CD8-positive, alpha-beta memory T cell (primary cell): ENCODE data around the gene YY1. TPM values are rescaled to one million over a fixed set of nuclear protein-coding genes. Genes with fewer than 3 reads are reported as not detected.

Experiments used
- CTCF ChIA-PET: fragments of 350-600 bp; sonication (Branson Sonifier 250); formaldehyde crosslinking; loops from one replicate; lab custom pipeline; 2021; ENCODE audit warnings: antibody characterized with exemption; lab: Charles Lee
- POLR2A ChIA-PET: fragments of 350-600 bp; sonication (Branson Sonifier 250); formaldehyde crosslinking; loops from one replicate; lab custom pipeline; 2021; ENCODE audit warnings: antibody characterized with exemption; lab: Charles Lee
- DNase-seq, 5 donors: peaks; one replicate each; pipeline versions ENCODE4 v3.0.0 to v3.0.0-alpha.2; 2020 to 2022; ENCODE audit warnings: mixed read lengths in 1 of 5
- H3K27ac ChIP-seq: one replicate; pipeline ENCODE4 v1.7.0; 2013; ENCODE audit warnings: low read depth, mild to moderate bottlenecking, low read length, moderate library complexity
- H3K27me3 ChIP-seq: 2 replicates; pipeline ENCODE4 v1.7.0; 2013; ENCODE audit warnings: low read length, mild to moderate bottlenecking; ENCODE audit not compliant: insufficient read depth, poor library complexity, severe bottlenecking
- H3K36me3 ChIP-seq: 2 replicates; pipeline ENCODE4 v1.7.0; 2013; ENCODE audit warnings: mild to moderate bottlenecking, low read length, moderate library complexity; ENCODE audit not compliant: insufficient read depth
- H3K4me1 ChIP-seq: 2 replicates; pipeline ENCODE4 v1.7.0; 2013; ENCODE audit warnings: mild to moderate bottlenecking, low read length, moderate library complexity; ENCODE audit not compliant: insufficient read depth
- H3K4me3 ChIP-seq: 2 replicates; pipeline ENCODE4 v1.7.0; 2013; ENCODE audit warnings: mild to moderate bottlenecking, low read length
- H3K9me3 ChIP-seq: 2 replicates; pipeline ENCODE4 v1.7.0; 2013; ENCODE audit warnings: mild to moderate bottlenecking, low read length
- H3K27ac Mint-ChIP-seq, 8 donors: one replicate each; pipeline ENCODE4 v1.8.0; 2020 to 2021; ENCODE audit warnings: mixed read lengths in 8 of 8, mild to moderate bottlenecking in 6 of 8, inconsistent platforms in 3 of 8, moderate library complexity in 3 of 8
- H3K27me3 Mint-ChIP-seq, 2 donors: one replicate each; pipeline ENCODE4 v1.8.0; 2020 to 2021; ENCODE audit warnings: mixed read lengths in 2 of 2, mild to moderate bottlenecking in 1 of 2, moderate library complexity in 1 of 2
- H3K36me3 Mint-ChIP-seq, 3 donors: one replicate each; pipeline ENCODE4 v1.8.0; 2020 to 2021; ENCODE audit warnings: mixed read lengths in 3 of 3, inconsistent platforms in 1 of 3, mild to moderate bottlenecking in 1 of 3
- H3K4me1 Mint-ChIP-seq, 3 donors: one replicate each; pipeline ENCODE4 v1.8.0; 2020 to 2021; ENCODE audit warnings: mixed read lengths in 3 of 3, inconsistent platforms in 1 of 3, mild to moderate bottlenecking in 1 of 3
- H3K4me3 Mint-ChIP-seq, 7 donors: one replicate each; pipeline ENCODE4 v1.8.0; 2020 to 2021; ENCODE audit warnings: mixed read lengths in 7 of 7, mild to moderate bottlenecking in 6 of 7, moderate library complexity in 4 of 7, inconsistent platforms in 2 of 7
- H3K9me3 Mint-ChIP-seq, 5 donors: one replicate each; pipeline ENCODE4 v1.8.0; 2020 to 2022; ENCODE audit warnings: mixed read lengths in 5 of 5, mild to moderate bottlenecking in 3 of 5, moderate library complexity in 2 of 5, inconsistent platforms in 1 of 5
- polyA plus RNA-seq: library from polyadenylated mRNA; unstranded; fragments of 300-500 nt; fragmentation: Illumina TruSeq; gene quantifications from one replicate; pipeline ENCODE4 v1.2.3, GENCODE V29; 2021
- total RNA-seq, 2 experiments: library from RNA; stranded (reverse); gene quantifications; one replicate each; pipeline ENCODE4 v1.2.3, GENCODE V29; 2021

YY1 gene
- total and polyA plus RNA-seq, 3 experiments from 2014 or later: 24.2 to 116 (median 109) TPM

DNA sequence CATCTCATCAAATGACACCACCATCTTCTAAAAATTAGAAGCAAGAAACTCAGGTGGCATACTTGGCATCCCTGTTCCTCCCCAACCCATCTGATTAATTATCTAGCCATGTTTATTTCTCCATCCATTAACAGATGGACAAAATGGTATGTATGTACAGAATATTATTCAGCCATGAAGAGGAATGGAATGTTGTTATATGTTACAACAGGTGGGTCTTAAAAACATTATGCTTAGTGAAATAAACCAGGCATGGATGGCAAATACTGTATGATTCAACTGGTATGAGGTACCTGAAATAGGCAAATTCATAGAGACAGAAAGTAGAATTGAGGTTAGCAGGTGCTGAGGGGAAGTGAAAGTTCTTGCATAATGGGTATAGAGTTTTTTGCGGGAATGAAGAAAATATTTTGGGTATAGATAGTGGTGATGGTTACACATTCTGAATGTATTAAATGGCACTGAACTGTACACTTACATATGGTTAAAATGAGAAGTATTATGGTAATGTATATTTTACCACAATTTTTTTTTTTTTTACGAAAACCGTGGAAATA lies 17.5 kb downstream of the YY1 start:
- Histone ChIP-seq H3K27ac (no peak overlapping the region), H3K4me3 (no peak overlapping the region), H3K9me3 (no peaks in the 10 kb centered on the region), H3K36me3 (no peaks in the 10 kb centered on the region), H3K4me1 (peaks cover 78% of the 10 kb centered on the region), H3K27me3 (no peaks in the 10 kb centered on the region)
- Mint-ChIP-seq H3K36me3 (peaks cover 0 to under 1% (median 0%) of the 10 kb centered on the region in 3 donors), H3K4me3 (peak overlapping the region in 4 of 7 donors; percentile 16 to 54 (median 20)), H3K27ac (peak overlapping the region in 5 of 8 donors; percentile 0 to 61 (median 3)), H3K27me3 (no peaks in the 10 kb centered on the region), H3K4me1 (peaks cover 67 to 92% (median 90%) of the 10 kb centered on the region in 3 donors), H3K9me3 (no peaks in the 10 kb centered on the region)
- ChIA-PET CTCF (interaction anchor here (1.3 to 1.5 kb wide), 2 partner anchors 16 to 29 kb away, joined by 3 read pairs; no protein-coding TSS in a partner anchor), POLR2A (no interaction called here)
- DNase-seq: no peak

DNA sequence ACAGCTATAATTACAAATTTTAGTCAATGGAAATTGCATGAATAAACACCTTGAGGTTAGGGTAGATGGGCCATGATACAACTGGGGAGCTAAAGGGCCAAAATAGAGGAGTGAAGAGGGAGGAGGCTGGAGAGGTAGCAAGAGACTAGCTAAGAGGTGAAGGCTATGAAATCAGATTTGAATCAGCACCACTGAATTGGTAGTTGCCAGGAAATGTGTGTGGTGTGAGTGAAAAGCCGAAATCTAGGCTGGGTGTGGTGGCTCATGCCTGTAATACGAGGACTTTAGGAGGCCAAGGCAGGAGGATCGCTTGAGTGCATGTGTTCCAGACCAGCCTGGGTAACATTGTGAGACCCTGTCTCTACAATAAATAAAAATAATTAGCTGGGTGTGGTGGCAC lies 22.7 kb downstream of the YY1 start:
- peaks cover 72 to 94% (median 88%) of the 10 kb centered on the region in 3 donors for H3K4me1 Mint-ChIP-seq
- ChIA-PET POLR2A (interaction anchor here (0.5 kb wide), 1 partner anchor 58 kb away, joined by 5 read pairs; no protein-coding TSS in a partner anchor), CTCF (interaction anchor here (0.7 to 2.1 kb wide), 5 partner anchors 20 to 69 kb away, joined by 3 to 9 read pairs (median 3); no protein-coding TSS in a partner anchor)
- H3K4me3 Mint-ChIP-seq: peak overlapping the region in 6 of 7 donors; percentile 32 to 63 (median 56)
- peaks cover 0 to 44% (median 6%) of the 10 kb centered on the region in 3 donors for H3K36me3 Mint-ChIP-seq
- no peaks in the 10 kb centered on the region for H3K9me3 Mint-ChIP-seq
- Histone ChIP-seq H3K27me3 (no peaks in the 10 kb centered on the region), H3K36me3 (peaks cover 18% of the 10 kb centered on the region), H3K4me3 (no peak overlapping the region), H3K4me1 (peaks cover 74% of the 10 kb centered on the region), H3K27ac (no peak overlapping the region), H3K9me3 (no peaks in the 10 kb centered on the region)
- no peak for DNase-seq
- H3K27me3 Mint-ChIP-seq: no peaks in the 10 kb centered on the region
- H3K27ac Mint-ChIP-seq: peak overlapping the region; percentile 55 to 89 (median 78)

DNA sequence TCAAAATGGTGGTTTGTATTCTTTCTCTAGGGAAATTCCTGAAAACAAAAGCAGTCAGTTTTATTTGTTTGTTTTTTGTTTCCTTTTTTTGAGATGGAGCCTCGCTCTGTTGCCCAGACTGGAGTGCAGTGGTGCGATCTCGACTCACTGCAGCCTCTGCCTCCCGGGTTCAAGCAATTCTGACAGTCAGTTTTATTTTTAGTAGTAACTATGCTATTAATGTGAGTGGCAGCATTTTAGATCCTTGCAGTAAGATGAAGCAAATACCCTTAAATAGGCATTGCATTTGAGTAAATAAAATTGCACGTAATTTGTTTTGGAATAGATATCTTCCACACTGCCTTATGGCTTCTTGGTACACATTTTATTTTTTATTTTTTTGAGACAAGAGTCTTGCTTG lies 23.6 kb downstream of the YY1 start:
- peaks cover 66% of the 10 kb centered on the region for H3K4me1 ChIP-seq
- H3K9me3 ChIP-seq: no peaks in the 10 kb centered on the region
- CTCF ChIA-PET: interaction anchor here (0.7 to 1.1 kb wide), 3 partner anchors 10 to 41 kb away, joined by 3 read pairs; no protein-coding TSS in a partner anchor
- Mint-ChIP-seq H3K36me3 (peaks cover 0 to 48% (median 6%) of the 10 kb centered on the region in 3 donors), H3K27me3 (no peaks in the 10 kb centered on the region), H3K27ac (peak overlapping the region in 6 of 8 donors; percentile 17 to 82 (median 52)), H3K4me1 (peaks cover 70 to 94% (median 87%) of the 10 kb centered on the region in 3 donors), H3K9me3 (no peaks in the 10 kb centered on the region), H3K4me3 (peak overlapping the region in 1 of 7 donors; percentile 29)
- H3K27ac ChIP-seq: no peak overlapping the region
- H3K27me3 ChIP-seq: no peaks in the 10 kb centered on the region
- POLR2A ChIA-PET: no interaction called here
- no peak for DNase-seq
- H3K4me3 ChIP-seq: no peak overlapping the region
- H3K36me3 ChIP-seq: peaks cover 19% of the 10 kb centered on the region

DNA sequence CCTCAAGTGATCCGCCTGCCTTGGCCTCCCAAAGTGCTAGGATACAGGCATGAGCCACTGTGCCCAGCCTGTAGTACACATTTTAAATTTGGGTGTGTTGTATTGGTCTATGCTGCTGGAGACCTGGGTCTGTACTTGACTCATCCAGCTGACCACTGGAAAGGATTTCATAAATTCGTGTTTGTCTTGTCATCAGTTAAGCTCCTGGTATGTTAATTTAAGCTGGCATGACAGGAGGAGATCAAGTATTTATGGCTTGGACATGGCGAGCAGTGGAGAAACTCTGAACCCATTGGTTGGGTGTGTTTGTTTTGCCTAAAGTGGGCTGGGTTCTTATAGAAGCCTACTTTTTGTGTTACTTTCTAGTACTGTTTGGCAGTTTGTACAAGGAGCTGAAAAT lies 24.2 kb downstream of the YY1 start:
- H3K4me1 Mint-ChIP-seq: peaks cover 69 to 94% (median 87%) of the 10 kb centered on the region in 3 donors
- POLR2A ChIA-PET: interaction anchor here (0.5 kb wide), 1 partner anchor 19 kb away, joined by 5 read pairs; no protein-coding TSS in a partner anchor
- CTCF ChIA-PET: interaction anchor here (0.7 to 1.4 kb wide), 4 partner anchors 9 to 70 kb away, joined by 3 to 6 read pairs (median 4); no protein-coding TSS in a partner anchor
- H3K36me3 ChIP-seq: peaks cover 19% of the 10 kb centered on the region
- no peak overlapping the region for H3K27ac ChIP-seq
- no peaks in the 10 kb centered on the region for H3K27me3 ChIP-seq
- no peak overlapping the region for H3K4me3 Mint-ChIP-seq
- DNase-seq: no peak
- no peaks in the 10 kb centered on the region for H3K9me3 ChIP-seq
- peak overlapping the region in 5 of 8 donors; percentile 17 to 74 (median 60) for H3K27ac Mint-ChIP-seq
- peaks cover 0 to 54% (median 6%) of the 10 kb centered on the region in 3 donors for H3K36me3 Mint-ChIP-seq
- H3K27me3 Mint-ChIP-seq: no peaks in the 10 kb centered on the region
- H3K4me1 ChIP-seq: peaks cover 63% of the 10 kb centered on the region
- H3K4me3 ChIP-seq: no peak overlapping the region
- no peaks in the 10 kb centered on the region for H3K9me3 Mint-ChIP-seq

DNA sequence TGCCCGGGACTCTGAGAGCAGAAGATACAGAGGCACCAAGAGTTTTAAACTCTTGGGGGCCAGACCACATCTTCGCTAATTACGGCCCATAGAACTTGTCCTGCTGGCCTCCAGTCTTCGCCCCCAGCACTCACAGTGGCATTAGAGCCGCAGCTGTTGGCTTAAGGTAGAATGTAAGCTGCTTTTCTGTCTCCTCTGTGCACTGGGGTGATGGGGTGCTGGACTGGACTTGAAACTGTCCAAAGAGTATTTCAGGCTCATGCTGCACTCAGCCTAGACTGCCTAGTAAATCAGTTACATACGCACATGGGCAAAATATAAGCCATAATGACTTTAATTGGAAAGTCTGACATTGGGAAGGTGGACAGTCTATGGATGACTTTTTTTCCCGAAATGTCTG lies 29.0 kb downstream of the YY1 start:
- H3K9me3 ChIP-seq: no peaks in the 10 kb centered on the region
- Mint-ChIP-seq H3K4me3 (no peak overlapping the region), H3K9me3 (no peaks in the 10 kb centered on the region), H3K27ac (peak overlapping the region in 4 of 8 donors; percentile 38 to 76 (median 56)), H3K36me3 (peaks cover 0 to 53% (median 6%) of the 10 kb centered on the region in 3 donors), H3K4me1 (peaks cover 50 to 84% (median 66%) of the 10 kb centered on the region in 3 donors), H3K27me3 (no peaks in the 10 kb centered on the region)
- H3K4me1 ChIP-seq: peaks cover 29% of the 10 kb centered on the region
- H3K27ac ChIP-seq: no peak overlapping the region
- ChIA-PET CTCF (no interaction called here), POLR2A (no interaction called here)
- no peak for DNase-seq
- H3K36me3 ChIP-seq: peaks cover 16% of the 10 kb centered on the region
- no peaks in the 10 kb centered on the region for H3K27me3 ChIP-seq
- H3K4me3 ChIP-seq: no peak overlapping the region

DNA sequence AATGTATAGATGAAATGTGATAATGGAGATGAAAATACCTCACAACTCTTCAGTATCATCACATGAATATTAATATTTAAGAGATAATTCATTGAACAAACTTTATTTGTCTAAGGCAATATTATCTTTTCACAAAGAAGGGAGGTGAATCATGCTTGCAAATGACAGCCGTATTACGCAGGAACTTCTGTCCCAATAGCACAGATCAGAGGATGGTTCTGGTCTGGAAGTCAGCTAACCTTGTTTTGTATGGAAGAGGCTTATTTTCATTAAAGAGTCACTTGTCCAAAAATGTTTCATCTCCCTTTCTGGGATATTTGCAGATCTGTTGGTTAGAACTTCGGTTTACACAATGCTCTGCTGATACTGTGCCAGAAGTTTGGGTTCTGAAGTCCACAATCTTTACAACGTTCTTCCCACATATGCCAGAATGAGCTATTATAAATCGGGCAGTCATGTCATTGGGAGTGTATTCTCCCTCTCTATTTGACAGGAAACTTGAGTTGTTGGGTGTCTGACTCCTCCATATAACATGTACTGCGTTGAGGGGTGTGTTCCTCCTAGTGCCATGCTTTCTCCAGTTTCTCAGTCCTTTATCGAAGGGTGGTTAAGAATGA lies 29.8 kb downstream of the YY1 start:
- CTCF ChIA-PET: interaction anchor here (0.6 to 1.3 kb wide), 4 partner anchors 10 to 76 kb away, joined by 3 read pairs; no protein-coding TSS in a partner anchor
- peaks cover 47 to 83% (median 66%) of the 10 kb centered on the region in 3 donors for H3K4me1 Mint-ChIP-seq

DNA sequence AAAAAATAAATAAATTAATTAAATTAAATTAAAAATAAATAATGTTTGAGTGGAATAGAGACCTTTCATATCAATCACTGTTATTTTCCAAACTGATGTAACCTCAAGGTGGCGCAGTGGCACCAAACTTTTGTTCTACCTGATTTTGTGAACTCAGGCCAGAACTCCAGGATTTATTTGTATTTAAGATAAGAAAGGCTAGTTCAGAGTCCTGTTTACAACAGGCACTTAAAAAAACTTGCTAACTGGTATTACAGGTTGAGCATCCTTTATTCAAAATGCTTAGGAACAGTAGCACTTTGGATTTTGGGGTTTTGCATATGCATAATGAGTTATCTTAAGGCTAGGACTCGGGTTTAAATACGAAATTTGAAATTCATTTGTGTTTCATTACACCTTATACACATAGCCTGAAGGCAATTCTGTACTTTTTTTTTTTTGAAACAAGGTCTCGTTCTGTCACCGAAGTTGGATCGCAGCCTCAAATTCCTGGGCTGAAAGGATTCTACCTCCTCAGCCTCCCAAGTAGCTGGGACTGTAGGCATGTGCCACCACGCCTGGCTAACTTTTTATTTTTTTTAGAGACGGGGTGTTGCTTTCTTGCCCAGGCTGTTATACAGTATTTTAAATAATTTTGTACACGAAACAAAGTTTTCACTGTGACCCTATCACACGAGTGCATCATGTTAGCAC lies 32.4 kb downstream of the YY1 start:
- H3K4me1 ChIP-seq: peaks cover 30% of the 10 kb centered on the region
- Mint-ChIP-seq H3K4me3 (no peak overlapping the region), H3K4me1 (peaks cover 56 to 85% (median 72%) of the 10 kb centered on the region in 3 donors), H3K36me3 (peaks cover 0 to 44% (median 0%) of the 10 kb centered on the region in 3 donors), H3K27me3 (no peaks in the 10 kb centered on the region), H3K27ac (peak overlapping the region in 1 of 8 donors; percentile 61), H3K9me3 (no peaks in the 10 kb centered on the region)
- H3K4me3 ChIP-seq: no peak overlapping the region
- no peaks in the 10 kb centered on the region for H3K9me3 ChIP-seq
- no peak overlapping the region for H3K27ac ChIP-seq
- CTCF ChIA-PET: interaction anchor here (1.1 to 1.9 kb wide), 3 partner anchors 12 to 28 kb away, joined by 3 to 5 read pairs (median 4); no protein-coding TSS in a partner anchor
- peak in 1 of 5 donors; percentile 15 for DNase-seq
- peaks cover 7% of the 10 kb centered on the region for H3K36me3 ChIP-seq
- H3K27me3 ChIP-seq: no peaks in the 10 kb centered on the region
- POLR2A ChIA-PET: no interaction called here

More for the DNA sequence above, 29.8 kb downstream of the YY1 start:
- no peaks in the 10 kb centered on the region for H3K9me3 Mint-ChIP-seq
- POLR2A ChIA-PET: no interaction called here
- peaks cover 25% of the 10 kb centered on the region for H3K4me1 ChIP-seq
- no peaks in the 10 kb centered on the region for H3K27me3 Mint-ChIP-seq
- peaks cover 9% of the 10 kb centered on the region for H3K36me3 ChIP-seq
- H3K4me3 Mint-ChIP-seq: no peak overlapping the region
- H3K9me3 ChIP-seq: no peaks in the 10 kb centered on the region
- no peaks in the 10 kb centered on the region for H3K27me3 ChIP-seq
- no peak for DNase-seq
- no peak overlapping the region for H3K4me3 ChIP-seq
- H3K36me3 Mint-ChIP-seq: peaks cover 0 to 47% (median 3%) of the 10 kb centered on the region in 3 donors
- H3K27ac ChIP-seq: no peak overlapping the region
- H3K27ac Mint-ChIP-seq: peak overlapping the region in 2 of 8 donors; percentile 25 to 62
